ENCODE data around the gene CELF1. TPM values are rescaled to one million over a fixed set of nuclear protein-coding genes. Genes with fewer than 3 reads are reported as not detected.

Gene CELF1
- total and polyA plus RNA-seq, 2 of the 4 experiments (the other 2 are of a cell fraction): 63.3 to 135 TPM

DNA sequence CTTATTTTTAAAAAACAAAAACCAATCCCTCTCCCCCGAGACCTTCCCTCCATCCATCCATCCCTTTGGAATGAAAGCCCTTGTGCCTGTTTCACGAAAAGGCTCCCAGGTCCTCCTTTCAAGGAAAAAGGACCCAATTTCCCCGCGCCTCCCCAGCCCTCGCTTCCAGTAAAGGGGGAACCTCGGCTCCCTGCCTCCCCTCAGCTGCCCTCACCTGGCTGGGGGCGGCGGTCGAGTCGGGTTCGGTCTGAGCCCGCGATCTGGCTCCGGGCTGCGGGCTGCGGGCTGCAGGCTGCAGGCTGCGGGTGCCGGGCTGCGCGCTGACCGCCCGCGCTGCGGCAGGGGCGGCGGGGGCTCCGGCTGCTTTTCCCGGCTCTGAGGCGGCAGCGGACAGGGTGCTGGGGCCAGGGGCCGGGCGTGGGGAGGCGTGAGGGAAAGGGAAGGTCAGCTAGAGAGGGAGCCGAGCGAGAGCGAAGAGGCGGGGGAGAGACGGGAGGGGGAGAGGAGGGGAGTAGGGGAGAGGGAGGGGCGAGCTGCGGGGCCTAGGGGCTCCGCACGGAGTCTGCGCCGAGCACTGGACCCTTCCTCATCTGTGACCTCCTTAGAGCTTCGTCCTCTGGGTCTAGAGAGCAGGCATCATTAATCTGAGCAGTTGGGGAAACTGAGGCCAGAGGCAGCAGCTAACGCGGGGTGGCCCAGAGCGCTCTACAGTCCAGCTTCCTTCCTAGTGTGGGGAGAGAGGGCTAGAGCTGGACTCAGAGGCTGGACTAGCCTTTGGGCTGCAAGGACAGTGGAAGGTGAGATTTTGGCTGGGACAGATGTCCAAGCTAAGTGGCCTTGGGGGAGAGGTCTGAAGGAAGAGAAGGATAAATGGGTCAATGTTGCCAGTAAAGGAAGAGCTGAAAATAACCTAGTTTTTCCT lies 41.3 kb upstream of the CELF1 start, which contains the start of gene C1QTNF4 (continued):
- TF ChIP-seq RFX5 (IDR thresholded peaks at IDR 0.05; ENCODE audit: low read depth, low read length) (no peak), FOS (IDR thresholded peaks at IDR 0.05; ENCODE audit: low read depth, low read length) (no peak)

DNA sequence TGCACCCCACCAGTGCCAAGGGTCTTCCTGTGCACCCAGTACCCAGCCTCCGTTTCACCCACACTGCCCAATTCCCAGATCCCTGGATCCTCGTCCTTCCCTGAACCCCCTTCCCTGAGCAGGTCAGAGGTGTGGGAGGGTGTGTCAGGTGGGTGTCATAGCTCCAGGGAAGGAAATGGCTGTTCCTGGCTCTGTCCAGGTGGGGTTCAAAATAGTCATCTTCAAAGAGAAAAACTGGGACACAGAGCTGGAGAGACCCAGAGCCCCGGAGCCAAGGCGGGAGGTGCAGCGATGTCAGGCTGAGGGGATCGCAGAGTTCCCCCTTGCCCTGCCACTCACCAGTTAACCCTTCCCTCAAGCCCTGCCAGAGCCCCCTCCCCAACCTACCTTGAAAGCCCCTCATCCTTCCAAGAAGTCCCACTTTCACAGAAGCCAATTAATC lies 40.6 kb upstream of the CELF1 start:
- Histone ChIP-seq H3K27ac (ENCODE audit: insufficient read depth, low read length) (no peak overlapping the region), H2BK15ac (ENCODE audit: low read depth, low read length) (no peak overlapping the region), H4K8ac (ENCODE audit: low read depth in 2 of 2, low read length in 2 of 2) (no peak overlapping the region), H3K18ac (ENCODE audit: low read depth, low read length) (no peak overlapping the region), H4K20me1 (ENCODE audit: insufficient read depth, low read length) (no peaks in the 10 kb centered on the region), H2BK5ac (ENCODE audit: low read depth, low read length, poor library complexity, severe bottlenecking) (no peak overlapping the region), H2AK5ac (ENCODE audit: low read depth, low read length) (no peak overlapping the region), H3K9ac (ENCODE audit: low read depth, low read length) (no peak overlapping the region), H3K4ac (ENCODE audit: low read depth, low read length) (no peak overlapping the region), H3K4me3 (ENCODE audit: insufficient read depth, low read depth, low read length) (no peak overlapping the region), H2AK9ac (replicated peaks; ENCODE audit: low read depth, low read length, poor library complexity) (peak overlapping the region; percentile 78), H3K9me1 (ENCODE audit: insufficient read depth, low read length) (no peaks in the 10 kb centered on the region), H3K14ac (replicated peaks; ENCODE audit: low read depth, low read length) (no peak overlapping the region), H3K56ac (ENCODE audit: extremely low read depth, insufficient read depth, low read length) (no peak overlapping the region), H3K4me2 (ENCODE audit: low read depth, low read length) (peak overlapping the region; percentile 77), H3K36me3 (ENCODE audit: control insufficient read depth, insufficient read depth, low read length) (no peaks in the 10 kb centered on the region), H3K4me1 (ENCODE audit: control insufficient read depth, insufficient read depth, low read length) (no peaks in the 10 kb centered on the region), H3K27me3 (ENCODE audit: control insufficient read depth, insufficient read depth, low read length) (peaks cover 57% of the 10 kb centered on the region), H4K91ac (ENCODE audit: insufficient read depth, low read depth, low read length) (no peak overlapping the region), H2AFZ (replicated peaks; ENCODE audit: low read length, poor library complexity) (no peak overlapping the region), H3K79me1 (ENCODE audit: low read depth in 1 of 2, low read length in 2 of 2) (no peaks in the 10 kb centered on the region), H4K5ac (ENCODE audit: low read depth, low read length) (no peak overlapping the region), H2BK20ac (ENCODE audit: low read depth, low read length) (no peak overlapping the region), H3K9me3 (ENCODE audit: control insufficient read depth, insufficient read depth, low read length) (peaks cover 3% of the 10 kb centered on the region), H2BK120ac (ENCODE audit: low read depth, low read length) (no peak overlapping the region), H3K23ac (ENCODE audit: low read depth, low read length) (no peak overlapping the region)
- in situ Hi-C loops (cut with MboI; ENCODE audit: low sequenced_read_pairs): no loop called here
- no TSS peak for BruUV-seq (replicated peaks)
- TF ChIP-seq MXI1 (IDR thresholded peaks at IDR 0.05; ENCODE audit: borderline replicate concordance, low read depth, low read length): no peak
- TF ChIP-seq, protein P1, sequence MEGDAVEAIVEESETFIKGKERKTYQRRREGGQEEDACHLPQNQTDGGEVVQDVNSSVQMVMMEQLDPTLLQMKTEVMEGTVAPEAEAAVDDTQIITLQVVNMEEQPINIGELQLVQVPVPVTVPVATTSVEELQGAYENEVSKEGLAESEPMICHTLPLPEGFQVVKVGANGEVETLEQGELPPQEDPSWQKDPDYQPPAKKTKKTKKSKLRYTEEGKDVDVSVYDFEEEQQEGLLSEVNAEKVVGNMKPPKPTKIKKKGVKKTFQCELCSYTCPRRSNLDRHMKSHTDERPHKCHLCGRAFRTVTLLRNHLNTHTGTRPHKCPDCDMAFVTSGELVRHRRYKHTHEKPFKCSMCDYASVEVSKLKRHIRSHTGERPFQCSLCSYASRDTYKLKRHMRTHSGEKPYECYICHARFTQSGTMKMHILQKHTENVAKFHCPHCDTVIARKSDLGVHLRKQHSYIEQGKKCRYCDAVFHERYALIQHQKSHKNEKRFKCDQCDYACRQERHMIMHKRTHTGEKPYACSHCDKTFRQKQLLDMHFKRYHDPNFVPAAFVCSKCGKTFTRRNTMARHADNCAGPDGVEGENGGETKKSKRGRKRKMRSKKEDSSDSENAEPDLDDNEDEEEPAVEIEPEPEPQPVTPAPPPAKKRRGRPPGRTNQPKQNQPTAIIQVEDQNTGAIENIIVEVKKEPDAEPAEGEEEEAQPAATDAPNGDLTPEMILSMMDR (conservative IDR thresholded peaks at IDR 0.05; ENCODE audit: low read depth, low read length): no peak
- no peak for TF ChIP-seq NFE2L2 (IDR thresholded peaks at IDR 0.05; ENCODE audit: low read depth, low read length)
- TF ChIP-seq, protein P2, sequence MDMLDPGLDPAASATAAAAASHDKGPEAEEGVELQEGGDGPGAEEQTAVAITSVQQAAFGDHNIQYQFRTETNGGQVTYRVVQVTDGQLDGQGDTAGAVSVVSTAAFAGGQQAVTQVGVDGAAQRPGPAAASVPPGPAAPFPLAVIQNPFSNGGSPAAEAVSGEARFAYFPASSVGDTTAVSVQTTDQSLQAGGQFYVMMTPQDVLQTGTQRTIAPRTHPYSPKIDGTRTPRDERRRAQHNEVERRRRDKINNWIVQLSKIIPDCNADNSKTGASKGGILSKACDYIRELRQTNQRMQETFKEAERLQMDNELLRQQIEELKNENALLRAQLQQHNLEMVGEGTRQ (IDR thresholded peaks at IDR 0.05; ENCODE audit: low read depth, low read length): no peak
- dilution Hi-C loops (cut with HindIII; ENCODE audit: low sequenced_read_pairs, unreplicated experiment): no loop called here
- POLR2A ChIA-PET (ENCODE audit: unreplicated experiment): no interaction called here
- intact Hi-C loops (cut with micrococcal nuclease): no loop called here
- CTCF ChIA-PET: no interaction called here
- no peak for DNase-seq
- no peak for ATAC-seq (ENCODE audit: low read depth)
- WGBS, 2 experiments (ENCODE audit: extremely low coverage in 2 of 2, insufficient read length in 1 of 2): 20% methylated on average over 2 of the region's 6 CpGs; no CpG with 5 or more reads in 1 of the 2 experiments

Data from IMR-90 (cell line).